ENCODE results near the gene SPNS2. TPM values are rescaled to one million over a fixed set of nuclear protein-coding genes. Genes with fewer than 3 reads are reported as not detected.

SPNS2 gene
- total RNA-seq, 1 experiment from 2014 or later: 1.9 TPM

DNA sequence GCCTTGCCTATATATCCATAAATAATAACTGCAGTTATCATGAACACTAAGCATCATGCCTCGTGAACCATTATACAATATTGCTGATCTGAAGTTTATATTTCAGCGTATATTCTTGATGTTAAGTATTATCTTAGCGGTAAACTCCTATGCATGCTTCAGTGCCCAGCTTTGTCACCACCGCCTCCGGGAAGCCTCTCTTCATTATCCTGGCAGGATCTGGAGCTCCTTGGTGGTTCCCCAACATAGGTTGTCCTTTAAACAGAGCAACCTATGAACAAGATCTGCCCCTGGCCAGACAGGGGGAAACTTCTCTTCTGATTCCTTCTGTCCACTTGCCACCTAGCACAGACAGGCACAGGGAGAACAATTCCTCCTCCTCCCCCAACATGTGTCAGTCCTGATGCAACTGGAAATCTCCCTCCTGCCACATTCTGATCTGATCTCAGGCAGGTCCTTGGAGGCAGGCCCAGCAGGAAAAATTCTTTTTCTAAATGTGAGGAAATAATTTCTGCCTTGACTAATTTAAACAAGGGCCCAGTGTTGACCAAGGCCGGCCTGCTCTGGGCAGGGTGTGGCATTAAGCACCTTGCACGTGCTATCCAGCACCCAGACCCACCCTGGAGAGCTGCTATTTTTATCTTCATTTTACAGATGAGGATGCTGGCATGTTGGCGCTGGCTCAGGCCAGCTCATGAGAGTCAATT is 22.4 kb downstream of the SPNS2 start:
- ChIA-PET CTCF (no interaction called here), POLR2A (no interaction called here)
- H3K27me3 ChIP-seq (ENCODE audit: control insufficient read depth, insufficient read depth, low read length): no peaks in the 10 kb centered on the region
- H3K36me3 ChIP-seq (ENCODE audit: control insufficient read depth, insufficient read depth, low read length): no peaks in the 10 kb centered on the region
- intact Hi-C loops (cut with micrococcal nuclease; ENCODE audit: unreplicated experiment): no loop called here
- no peaks in the 10 kb centered on the region for H3K4me1 ChIP-seq (ENCODE audit: control insufficient read depth, insufficient read depth, low read length)
- BruUV-seq (replicated peaks): no TSS peak
- ATAC-seq (no peak), DNase-seq (ENCODE audit: low read depth, low spot score) (no peak)
- H3K4me3 ChIP-seq (ENCODE audit: low read depth in 2 of 2, low read length in 2 of 2): no peak overlapping the region
- TF ChIP-seq SIN3A (IDR thresholded peaks at IDR 0.05; ENCODE audit: borderline replicate concordance, insufficient read depth, low read depth, low read length): no peak
- TF ChIP-seq CTCF (IDR thresholded peaks at IDR 0.05): no peak
- no peak for TF ChIP-seq TCF7L2 (IDR thresholded peaks at IDR 0.05; ENCODE audit: low read depth, low read length)
- TF ChIP-seq, protein P1, sequence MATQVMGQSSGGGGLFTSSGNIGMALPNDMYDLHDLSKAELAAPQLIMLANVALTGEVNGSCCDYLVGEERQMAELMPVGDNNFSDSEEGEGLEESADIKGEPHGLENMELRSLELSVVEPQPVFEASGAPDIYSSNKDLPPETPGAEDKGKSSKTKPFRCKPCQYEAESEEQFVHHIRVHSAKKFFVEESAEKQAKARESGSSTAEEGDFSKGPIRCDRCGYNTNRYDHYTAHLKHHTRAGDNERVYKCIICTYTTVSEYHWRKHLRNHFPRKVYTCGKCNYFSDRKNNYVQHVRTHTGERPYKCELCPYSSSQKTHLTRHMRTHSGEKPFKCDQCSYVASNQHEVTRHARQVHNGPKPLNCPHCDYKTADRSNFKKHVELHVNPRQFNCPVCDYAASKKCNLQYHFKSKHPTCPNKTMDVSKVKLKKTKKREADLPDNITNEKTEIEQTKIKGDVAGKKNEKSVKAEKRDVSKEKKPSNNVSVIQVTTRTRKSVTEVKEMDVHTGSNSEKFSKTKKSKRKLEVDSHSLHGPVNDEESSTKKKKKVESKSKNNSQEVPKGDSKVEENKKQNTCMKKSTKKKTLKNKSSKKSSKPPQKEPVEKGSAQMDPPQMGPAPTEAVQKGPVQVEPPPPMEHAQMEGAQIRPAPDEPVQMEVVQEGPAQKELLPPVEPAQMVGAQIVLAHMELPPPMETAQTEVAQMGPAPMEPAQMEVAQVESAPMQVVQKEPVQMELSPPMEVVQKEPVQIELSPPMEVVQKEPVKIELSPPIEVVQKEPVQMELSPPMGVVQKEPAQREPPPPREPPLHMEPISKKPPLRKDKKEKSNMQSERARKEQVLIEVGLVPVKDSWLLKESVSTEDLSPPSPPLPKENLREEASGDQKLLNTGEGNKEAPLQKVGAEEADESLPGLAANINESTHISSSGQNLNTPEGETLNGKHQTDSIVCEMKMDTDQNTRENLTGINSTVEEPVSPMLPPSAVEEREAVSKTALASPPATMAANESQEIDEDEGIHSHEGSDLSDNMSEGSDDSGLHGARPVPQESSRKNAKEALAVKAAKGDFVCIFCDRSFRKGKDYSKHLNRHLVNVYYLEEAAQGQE (IDR thresholded peaks at IDR 0.05; ENCODE audit: insufficient read depth in 1 of 2, low read depth in 2 of 2, low read length in 1 of 2): no peak
- no peak for TF ChIP-seq POLR2AphosphoS5 (IDR thresholded peaks at IDR 0.05; ENCODE audit: low read depth, low read length)
- H3K27ac ChIP-seq (ENCODE audit: low read length): no peak overlapping the region
- in situ Hi-C loops (cut with HindIII; ENCODE audit: low pct_unique_long_range_greater_than_20kb, low sequenced_read_pairs): no loop called here
- no peaks in the 10 kb centered on the region for H3K9me3 ChIP-seq (ENCODE audit: control insufficient read depth, insufficient read depth, low read depth, low read length)

DNA sequence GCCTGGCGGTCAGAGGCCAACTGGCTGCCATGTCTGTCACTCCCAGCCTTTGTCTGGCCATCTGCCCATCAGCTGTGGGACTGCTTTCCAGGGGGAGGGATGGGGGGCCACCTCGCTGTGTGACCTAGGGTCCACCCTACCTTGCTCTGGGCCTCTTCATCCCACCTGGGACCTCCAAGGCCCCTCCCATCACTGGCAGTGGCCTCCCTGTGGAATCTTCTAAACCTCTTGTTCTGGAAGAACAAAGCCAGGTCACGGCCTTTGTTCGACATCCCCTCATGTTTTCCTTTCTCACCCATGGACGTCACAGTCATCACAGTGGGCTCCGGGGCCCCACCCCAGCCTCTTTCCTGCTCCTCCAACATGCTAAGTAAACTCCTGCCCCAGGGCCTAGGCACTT is 24.0 kb downstream of the SPNS2 start:
- no peak for DNase-seq (ENCODE audit: low read depth, low spot score)
- no peaks in the 10 kb centered on the region for H3K4me1 ChIP-seq (ENCODE audit: control insufficient read depth, insufficient read depth, low read length)
- TF ChIP-seq TCF7L2 (IDR thresholded peaks at IDR 0.05; ENCODE audit: low read depth, low read length) (no peak), CTCF (IDR thresholded peaks at IDR 0.05) (no peak), POLR2AphosphoS5 (IDR thresholded peaks at IDR 0.05; ENCODE audit: low read depth, low read length) (no peak), SIN3A (IDR thresholded peaks at IDR 0.05; ENCODE audit: borderline replicate concordance, insufficient read depth, low read depth, low read length) (no peak)
- TF ChIP-seq, protein P1 (IDR thresholded peaks at IDR 0.05; ENCODE audit: insufficient read depth in 1 of 2, low read depth in 2 of 2, low read length in 1 of 2): no peak
- in situ Hi-C loops (cut with HindIII; ENCODE audit: low pct_unique_long_range_greater_than_20kb, low sequenced_read_pairs) (no loop called here), intact Hi-C loops (cut with micrococcal nuclease; ENCODE audit: unreplicated experiment) (no loop called here)
- BruUV-seq (replicated peaks): no TSS peak
- no peaks in the 10 kb centered on the region for H3K27me3 ChIP-seq (ENCODE audit: control insufficient read depth, insufficient read depth, low read length)
- H3K4me3 ChIP-seq (ENCODE audit: low read depth in 2 of 2, low read length in 2 of 2): no peak overlapping the region
- H3K36me3 ChIP-seq (ENCODE audit: control insufficient read depth, insufficient read depth, low read length): no peaks in the 10 kb centered on the region
- no peak overlapping the region for H3K27ac ChIP-seq (ENCODE audit: low read length)
- no peaks in the 10 kb centered on the region for H3K9me3 ChIP-seq (ENCODE audit: control insufficient read depth, insufficient read depth, low read depth, low read length)
- ATAC-seq: no peak
- POLR2A ChIA-PET: no interaction called here
- CTCF ChIA-PET: no interaction called here

Data from Panc1 (cell line).